Inflammatory macrophage treated with lipopolysaccharide for 1 hour (primary cell): ENCODE measurements around the gene GM2A.
A peak's percentile ranks its signal among the peaks of the same experiment; 100 is the strongest.
"Not testable (repeated sequence)": the region's sequence is repeated elsewhere in the genome, so short reads cannot be mapped to it uniquely, and the experiment has no call there.

ENCODE experiments used
- DNase-seq, 2 donors: peaks; one replicate each; pipeline ENCODE4 v3.0.0-alpha.2; 2020 to 2022

GM2A gene

GRCh38 chr5:151254556-151254955 is 1.6 kb downstream of the GM2A start:
- DNase-seq = peak in 1 of 2 donors; percentile 55

- not testable (repeated sequence) for DNase-seq
These were observed 2.0 kb downstream of the GM2A start for GRCh38 chr5:151254990-151255389.

GRCh38 chr5:151255621-151256286 is 2.8 kb downstream of the GM2A start:
- peak; percentile 60 to 89 for DNase-seq

- DNase-seq = peak; percentile 58 to 69
These were observed 4.8 kb downstream of the GM2A start for GRCh38 chr5:151257731-151258181.

- peak; percentile 83 to 97 for DNase-seq
These were observed 5.2 kb downstream of the GM2A start for GRCh38 chr5:151258201-151258611.

GRCh38 chr5:151258816-151259215 is 5.8 kb downstream of the GM2A start:
- peak; percentile 48 to 95 for DNase-seq

GRCh38 chr5:151259931-151260330 is 6.9 kb downstream of the GM2A start:
- no peak for DNase-seq

- DNase-seq = no peak
These were observed 9.5 kb downstream of the GM2A start for GRCh38 chr5:151262532-151262931.

- peak; percentile 83 to 85 for DNase-seq
These were observed 11.1 kb downstream of the GM2A start for GRCh38 chr5:151264113-151264512.

GRCh38 chr5:151267491-151268260 is 14.7 kb downstream of the GM2A start:
- DNase-seq = no peak

GRCh38 chr5:151270599-151270998 is 17.6 kb downstream of the GM2A start:
- DNase-seq = peak; percentile 91 to 97

GRCh38 chr5:151271336-151271735 is 18.4 kb downstream of the GM2A start:
- peak; percentile 51 to 56 for DNase-seq

GRCh38 chr5:151274666-151275065 is 21.7 kb downstream of the GM2A start:
- no peak for DNase-seq

GRCh38 chr5:151275803-151276202 is 22.8 kb downstream of the GM2A start:
- DNase-seq = no peak

GRCh38 chr5:151278845-151279244 is 25.9 kb downstream of the GM2A start:
- DNase-seq = no peak

- DNase-seq = no peak
These were observed 27.5 kb downstream of the GM2A start for GRCh38 chr5:151280443-151280842.

GRCh38 chr5:151281001-151281639 is 28.1 kb downstream of the GM2A start:
- no peak for DNase-seq

- no peak for DNase-seq
These were observed 30.3 kb downstream of the GM2A start for GRCh38 chr5:151283120-151283825.

GRCh38 chr5:151284392-151284967 is 31.5 kb downstream of the GM2A start:
- DNase-seq = peak in 1 of 2 donors; percentile 23

- no peak for DNase-seq
These were observed 32.7 kb downstream of the GM2A start for GRCh38 chr5:151285683-151286082.

GRCh38 chr5:151286246-151286645 is 33.3 kb downstream of the GM2A start:
- DNase-seq = no peak

- DNase-seq = no peak
These were observed 35.2 kb downstream of the GM2A start for GRCh38 chr5:151288180-151288579.

- DNase-seq = no peak
These were observed 40.6 kb downstream of the GM2A start for GRCh38 chr5:151293624-151294023.
